OCI-LY1 (cell line): ENCODE results near the gene HEBP2.

ENCODE experiments used
- H2AFZ ChIP-seq: fragments of 200-600 bp; sonication (generic), shearing (Covaris generic); 2 replicates; pipeline ENCODE4 v1.6.0; 2014; ENCODE audit warnings: antibody characterized with exemption, mild to moderate bottlenecking, low read length
- H3F3A ChIP-seq: fragments of 200-600 bp; sonication (generic), shearing (Covaris generic); 2 replicates; pipeline ENCODE4 v1.6.0; 2014; ENCODE audit warnings: mild to moderate bottlenecking, antibody characterized with exemption, low read length, moderate library complexity; ENCODE audit not compliant: insufficient read depth
- H3K27ac ChIP-seq: fragments of 200-600 bp; sonication (generic); 2 replicates; pipeline ENCODE4 v1.5.1; 2014; ENCODE audit warnings: low read length, mixed run types, mild to moderate bottlenecking, low read depth; ENCODE audit not compliant: poor library complexity, severe bottlenecking
- H3K27me3 ChIP-seq: fragments of 200-600 bp; sonication (generic); 2 replicates; pipeline ENCODE4 v1.6.0; 2014; ENCODE audit warnings: antibody characterized with exemption, mild to moderate bottlenecking, low read length, moderate library complexity; ENCODE audit not compliant: insufficient read depth
- H3K36me3 ChIP-seq: fragments of 200-600 bp; sonication (generic); 2 replicates; pipeline ENCODE4 v1.6.1; 2014; ENCODE audit warnings: mild to moderate bottlenecking, antibody characterized with exemption, low read length, moderate library complexity, mixed read lengths; ENCODE audit not compliant: insufficient read depth
- H3K4me1 ChIP-seq: fragments of 200-600 bp; sonication (generic); 2 replicates; pipeline ENCODE4 v1.5.1; 2014; ENCODE audit warnings: mild to moderate bottlenecking, low read length, moderate library complexity; ENCODE audit not compliant: insufficient read depth, severe bottlenecking
- H3K4me2 ChIP-seq: fragments of 200-600 bp; sonication (generic), shearing (Covaris generic); 2 replicates; pipeline ENCODE4 v1.6.1; 2014; ENCODE audit warnings: low read length
- H3K4me3 ChIP-seq: fragments of 200-600 bp; sonication (generic); 2 replicates; pipeline ENCODE4 v1.5.1; 2014; ENCODE audit warnings: low read length, low read depth, mild to moderate bottlenecking, mixed read lengths; ENCODE audit not compliant: poor library complexity, severe bottlenecking
- H3K79me2 ChIP-seq: fragments of 200-600 bp; shearing (Covaris generic); 2 replicates; pipeline ENCODE4 v1.6.1; 2016; ENCODE audit warnings: mixed run types, low read length, mixed read lengths; ENCODE audit not compliant: insufficient read depth
- H3K9ac ChIP-seq: fragments of 200-600 bp; sonication (generic), shearing (Covaris generic); 2 replicates; pipeline ENCODE4 v1.6.1; 2014; ENCODE audit warnings: mild to moderate bottlenecking, low read length, mixed read lengths
- H3K9me2 ChIP-seq: fragments of 200-600 bp; sonication (generic), shearing (Covaris generic); 2 replicates; pipeline ENCODE4 v1.6.1; 2014; ENCODE audit warnings: low read depth, mild to moderate bottlenecking, low read length, mixed read lengths
- H3K9me3 ChIP-seq: fragments of 200-600 bp; shearing (Covaris generic); 2 replicates; pipeline ENCODE4 v1.6.1; 2014; ENCODE audit warnings: low read length, mixed read lengths
- H4K20me1 ChIP-seq: fragments of 200-600 bp; sonication (generic), shearing (Covaris generic); 2 replicates; pipeline ENCODE4 v1.6.0; 2016; ENCODE audit warnings: mild to moderate bottlenecking, low read length; ENCODE audit not compliant: insufficient read depth
- CTCF ChIP-seq: fragments of 200-600 bp; sonication (generic), shearing (Covaris generic); IDR thresholded peaks from 2 replicates; pipeline ENCODE4 v1.5.1; 2017; ENCODE audit warnings: mild to moderate bottlenecking, antibody characterized with exemption, low read length, moderate library complexity, mixed read lengths
- EZH2 ChIP-seq: fragments of 200-600 bp; sonication (generic), shearing (Covaris generic); IDR thresholded peaks from 2 replicates; pipeline ENCODE4 v1.8.0; 2017; ENCODE audit warnings: borderline replicate concordance, mixed run types, mild to moderate bottlenecking, antibody characterized with exemption, low read length, moderate library complexity, mixed read lengths

The HEBP2 gene

GRCh38 chr6:138467901-138468300 lies 63.9 kb downstream of the HEBP2 start:
- no peaks in the 10 kb centered on the region for H3K9me3 ChIP-seq
- H3K4me1 ChIP-seq, result no peaks in the 10 kb centered on the region
- no peaks in the 10 kb centered on the region for H3F3A ChIP-seq
- no peak overlapping the region for H2AFZ ChIP-seq
- no peak overlapping the region for H3K9ac ChIP-seq
- H3K9me2 ChIP-seq, result no peaks in the 10 kb centered on the region
- no peaks in the 10 kb centered on the region for H3K27me3 ChIP-seq
- H4K20me1 ChIP-seq, result no peaks in the 10 kb centered on the region
- no peaks in the 10 kb centered on the region for H3K79me2 ChIP-seq
- no peak overlapping the region for H3K4me2 ChIP-seq
- H3K36me3 ChIP-seq, result no peaks in the 10 kb centered on the region
- TF ChIP-seq EZH2, result no peak
- TF ChIP-seq CTCF, result no peak
- H3K4me3 ChIP-seq, result no peak overlapping the region
- H3K27ac ChIP-seq, result no peak overlapping the region

- Histone ChIP-seq H3K79me2 (no peaks in the 10 kb centered on the region), H4K20me1 (no peaks in the 10 kb centered on the region), H3K9me2 (no peaks in the 10 kb centered on the region), H3K9ac (no peak overlapping the region), H3K27ac (no peak overlapping the region), H3K4me1 (no peaks in the 10 kb centered on the region), H3F3A (no peaks in the 10 kb centered on the region), H3K9me3 (no peaks in the 10 kb centered on the region), H3K4me3 (no peak overlapping the region), H2AFZ (no peak overlapping the region), H3K27me3 (no peaks in the 10 kb centered on the region), H3K4me2 (no peak overlapping the region), H3K36me3 (no peaks in the 10 kb centered on the region)
- TF ChIP-seq EZH2 (no peak), CTCF (no peak)
Measured at GRCh38 chr6:138468320-138469015, 64.4 kb downstream of the HEBP2 start.
